Measurements from ENCODE around the gene ATP13A5.

ATP13A5 gene

DNA sequence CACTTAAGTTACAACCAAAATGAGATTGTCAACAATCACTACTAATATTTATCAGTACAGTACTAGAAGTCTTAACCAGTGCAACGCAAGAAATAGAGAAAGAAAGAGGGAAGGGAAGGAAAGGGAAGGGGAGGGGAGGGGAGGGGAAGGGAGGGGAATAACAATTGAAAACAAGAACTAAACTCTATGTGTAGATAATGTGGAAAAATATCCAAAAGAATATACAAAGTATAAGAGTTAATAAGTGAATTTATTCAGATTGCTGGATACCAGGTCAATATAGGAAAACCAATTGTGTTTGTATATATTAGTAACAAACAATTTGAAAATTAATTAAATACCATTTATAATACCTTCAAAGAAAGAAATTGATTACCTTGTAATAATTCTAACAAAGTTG lies 10.7 kb downstream of the ATP13A5 start:
- no peaks in the 10 kb centered on the region for H4K20me1 ChIP-seq (ENCODE audit: control insufficient read depth, insufficient read depth, low read depth, low read length)
- H3K9me2 ChIP-seq (replicated peaks; ENCODE audit: control insufficient read depth, low read length), result no peaks in the 10 kb centered on the region
- H3K4me2 ChIP-seq (ENCODE audit: low read length), result no peak overlapping the region
- no peaks in the 10 kb centered on the region; the same call in 1 of the 2 replicates for H3K27me3 ChIP-seq (ENCODE audit: control insufficient read depth, low read length)
- H3K79me2 ChIP-seq (ENCODE audit: control insufficient read depth, low read length), result no peaks in the 10 kb centered on the region
- H3K4me1 ChIP-seq (ENCODE audit: control insufficient read depth, low read length), result no peaks in the 10 kb centered on the region
- H3K4me3 ChIP-seq (ENCODE audit: low read length), result no peak overlapping the region
- TF ChIP-seq, protein P1, sequence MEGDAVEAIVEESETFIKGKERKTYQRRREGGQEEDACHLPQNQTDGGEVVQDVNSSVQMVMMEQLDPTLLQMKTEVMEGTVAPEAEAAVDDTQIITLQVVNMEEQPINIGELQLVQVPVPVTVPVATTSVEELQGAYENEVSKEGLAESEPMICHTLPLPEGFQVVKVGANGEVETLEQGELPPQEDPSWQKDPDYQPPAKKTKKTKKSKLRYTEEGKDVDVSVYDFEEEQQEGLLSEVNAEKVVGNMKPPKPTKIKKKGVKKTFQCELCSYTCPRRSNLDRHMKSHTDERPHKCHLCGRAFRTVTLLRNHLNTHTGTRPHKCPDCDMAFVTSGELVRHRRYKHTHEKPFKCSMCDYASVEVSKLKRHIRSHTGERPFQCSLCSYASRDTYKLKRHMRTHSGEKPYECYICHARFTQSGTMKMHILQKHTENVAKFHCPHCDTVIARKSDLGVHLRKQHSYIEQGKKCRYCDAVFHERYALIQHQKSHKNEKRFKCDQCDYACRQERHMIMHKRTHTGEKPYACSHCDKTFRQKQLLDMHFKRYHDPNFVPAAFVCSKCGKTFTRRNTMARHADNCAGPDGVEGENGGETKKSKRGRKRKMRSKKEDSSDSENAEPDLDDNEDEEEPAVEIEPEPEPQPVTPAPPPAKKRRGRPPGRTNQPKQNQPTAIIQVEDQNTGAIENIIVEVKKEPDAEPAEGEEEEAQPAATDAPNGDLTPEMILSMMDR (IDR thresholded peaks at IDR 0.05; ENCODE audit: low read depth, low read length, poor library complexity, severe bottlenecking), result no peak
- no peak for TF ChIP-seq EZH2phosphoT487 (IDR thresholded peaks at IDR 0.05; ENCODE audit: borderline replicate concordance, low read length)
- H3F3A ChIP-seq (ENCODE audit: control insufficient read depth, insufficient read depth), result no peaks in the 10 kb centered on the region
- no peaks in the 10 kb centered on the region for H3K36me3 ChIP-seq (ENCODE audit: control insufficient read depth, low read length)
- no peak overlapping the region for H3K27ac ChIP-seq (ENCODE audit: low read depth, low read length)
- H3K9me3 ChIP-seq (ENCODE audit: control insufficient read depth, insufficient read depth, low read length), result no peaks in the 10 kb centered on the region

DNA sequence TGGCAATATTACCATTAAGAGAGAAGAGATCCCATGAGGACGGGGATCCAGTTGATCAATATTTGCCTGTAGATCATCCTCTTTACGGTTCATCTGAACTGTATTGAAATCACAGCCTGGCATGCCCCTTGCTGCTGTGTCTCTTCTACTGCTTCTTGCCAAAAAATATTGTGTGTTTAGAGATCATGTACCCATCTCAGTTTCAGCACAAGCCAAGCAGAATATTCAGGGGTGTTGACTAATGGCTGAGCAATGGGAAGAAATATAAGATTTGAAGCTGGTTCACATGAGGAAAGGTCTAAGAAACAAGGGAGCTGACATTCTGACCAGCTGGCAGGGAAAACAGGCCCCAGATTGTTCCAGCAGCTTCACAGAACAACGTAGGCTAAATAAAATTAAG lies 21.3 kb downstream of the ATP13A5 start:
- H3K36me3 ChIP-seq (ENCODE audit: control insufficient read depth, low read length), result no peaks in the 10 kb centered on the region
- no peaks in the 10 kb centered on the region for H3K4me1 ChIP-seq (ENCODE audit: control insufficient read depth, low read length)
- TF ChIP-seq EZH2phosphoT487 (IDR thresholded peaks at IDR 0.05; ENCODE audit: borderline replicate concordance, low read length), result no peak
- TF ChIP-seq, protein P1 (IDR thresholded peaks at IDR 0.05; ENCODE audit: low read depth, low read length, poor library complexity, severe bottlenecking), result no peak
- H3K79me2 ChIP-seq (ENCODE audit: control insufficient read depth, low read length), result no peaks in the 10 kb centered on the region
- H3K27ac ChIP-seq (ENCODE audit: low read depth, low read length), result no peak overlapping the region
- H3K4me3 ChIP-seq (ENCODE audit: low read length), result no peak overlapping the region
- H3K9me2 ChIP-seq (replicated peaks; ENCODE audit: control insufficient read depth, low read length), result no peaks in the 10 kb centered on the region
- no peaks in the 10 kb centered on the region for H3K27me3 ChIP-seq (ENCODE audit: control insufficient read depth, low read length)
- no peaks in the 10 kb centered on the region for H4K20me1 ChIP-seq (ENCODE audit: control insufficient read depth, insufficient read depth, low read depth, low read length)
- H3F3A ChIP-seq (ENCODE audit: control insufficient read depth, insufficient read depth), result no peaks in the 10 kb centered on the region
- no peaks in the 10 kb centered on the region for H3K9me3 ChIP-seq (ENCODE audit: control insufficient read depth, insufficient read depth, low read length)
- H3K4me2 ChIP-seq (ENCODE audit: low read length), result no peak overlapping the region

DNA sequence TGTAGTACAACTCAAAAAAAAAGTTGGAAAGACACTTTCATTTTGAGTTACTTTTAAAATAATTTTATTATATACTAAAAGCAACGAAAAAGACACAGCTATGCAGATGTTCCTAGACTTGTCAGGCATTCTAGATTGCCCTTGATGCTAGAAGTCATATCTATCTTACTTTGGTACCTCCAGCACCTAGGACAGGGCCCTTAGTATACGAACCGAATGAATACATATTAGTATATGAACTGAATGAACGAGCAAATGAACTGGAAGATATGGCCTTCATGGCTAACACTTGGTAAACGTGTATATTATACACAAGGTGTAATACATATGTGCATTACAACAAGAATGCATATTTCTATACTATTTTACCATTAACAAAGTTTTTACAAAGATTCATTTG lies 24.1 kb downstream of the ATP13A5 start:
- H3K9me2 ChIP-seq (replicated peaks; ENCODE audit: control insufficient read depth, low read length), result no peaks in the 10 kb centered on the region
- H3K27me3 ChIP-seq (ENCODE audit: control insufficient read depth, low read length), result no peaks in the 10 kb centered on the region
- no peak overlapping the region for H3K27ac ChIP-seq (ENCODE audit: low read depth, low read length)
- no peaks in the 10 kb centered on the region for H3K9me3 ChIP-seq (ENCODE audit: control insufficient read depth, insufficient read depth, low read length)
- H3K36me3 ChIP-seq (ENCODE audit: control insufficient read depth, low read length), result no peaks in the 10 kb centered on the region
- no peaks in the 10 kb centered on the region for H3F3A ChIP-seq (ENCODE audit: control insufficient read depth, insufficient read depth)
- H3K4me3 ChIP-seq (ENCODE audit: low read length), result no peak overlapping the region
- no peaks in the 10 kb centered on the region for H3K4me1 ChIP-seq (ENCODE audit: control insufficient read depth, low read length)
- H4K20me1 ChIP-seq (ENCODE audit: control insufficient read depth, insufficient read depth, low read depth, low read length), result no peaks in the 10 kb centered on the region
- no peak overlapping the region for H3K4me2 ChIP-seq (ENCODE audit: low read length)
- H3K79me2 ChIP-seq (ENCODE audit: control insufficient read depth, low read length), result no peaks in the 10 kb centered on the region
- TF ChIP-seq EZH2phosphoT487 (IDR thresholded peaks at IDR 0.05; ENCODE audit: borderline replicate concordance, low read length), result no peak
- TF ChIP-seq, protein P1 (IDR thresholded peaks at IDR 0.05; ENCODE audit: low read depth, low read length, poor library complexity, severe bottlenecking), result no peak

DNA sequence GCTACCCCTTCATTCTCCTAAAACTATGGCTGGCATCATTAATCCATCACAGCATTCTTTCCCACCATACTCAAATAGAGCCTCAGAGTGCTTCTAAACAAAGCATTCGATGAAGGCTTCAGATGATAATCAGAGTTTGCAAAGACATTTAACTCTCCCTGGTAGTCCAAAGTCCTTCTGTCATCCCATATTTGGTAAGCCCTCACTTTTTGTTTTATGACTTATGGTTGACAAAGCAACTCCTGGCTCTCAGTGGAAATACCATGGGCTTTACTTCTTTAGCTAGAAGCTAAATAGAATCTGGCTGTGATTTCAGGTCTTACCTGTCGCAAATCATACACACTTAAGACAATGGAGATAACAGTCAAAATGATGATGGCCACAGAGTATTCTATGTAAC lies 27.8 kb downstream of the ATP13A5 start:
- Histone ChIP-seq H3K27me3 (ENCODE audit: control insufficient read depth, low read length) (no peaks in the 10 kb centered on the region), H3K4me2 (ENCODE audit: low read length) (no peak overlapping the region), H3K9me3 (ENCODE audit: control insufficient read depth, insufficient read depth, low read length) (no peaks in the 10 kb centered on the region), H3K9me2 (replicated peaks; ENCODE audit: control insufficient read depth, low read length) (no peaks in the 10 kb centered on the region), H3K36me3 (ENCODE audit: control insufficient read depth, low read length) (no peaks in the 10 kb centered on the region), H3K27ac (ENCODE audit: low read depth, low read length) (no peak overlapping the region), H3K79me2 (ENCODE audit: control insufficient read depth, low read length) (no peaks in the 10 kb centered on the region), H4K20me1 (ENCODE audit: control insufficient read depth, insufficient read depth, low read depth, low read length) (no peaks in the 10 kb centered on the region), H3F3A (ENCODE audit: control insufficient read depth, insufficient read depth) (no peaks in the 10 kb centered on the region), H3K4me1 (ENCODE audit: control insufficient read depth, low read length) (no peaks in the 10 kb centered on the region), H3K4me3 (ENCODE audit: low read length) (no peak overlapping the region)
- no peak for TF ChIP-seq EZH2phosphoT487 (IDR thresholded peaks at IDR 0.05; ENCODE audit: borderline replicate concordance, low read length)
- TF ChIP-seq, protein P1 (IDR thresholded peaks at IDR 0.05; ENCODE audit: low read depth, low read length, poor library complexity, severe bottlenecking), result no peak

All from DOHH2 (cell line).